COR-L47 (cell line): ENCODE results near the gene COPS7A.
"Not testable (repeated sequence)": the region's sequence is repeated elsewhere in the genome, so short reads cannot be mapped to it uniquely, and the experiment has no call there.

Experiments
- DNase-seq: peaks from one replicate; lab custom pipeline; 2025; lab: John Stamatoyannopoulos, UW

COPS7A gene

GRCh38 chr12:6701078-6701768 lies 22.6 kb upstream of the COPS7A start:
- DNase-seq, result no peak

- no peak for DNase-seq
Measured at GRCh38 chr12:6703631-6704030, 20.2 kb upstream of the COPS7A start.

GRCh38 chr12:6708351-6708750 lies 15.5 kb upstream of the COPS7A start:
- not testable (repeated sequence) for DNase-seq

GRCh38 chr12:6708960-6709394 lies 14.9 kb upstream of the COPS7A start:
- DNase-seq, result no peak

GRCh38 chr12:6716031-6716873 lies 7.6 kb upstream of the COPS7A start:
- not testable (repeated sequence) for DNase-seq

GRCh38 chr12:6716874-6717437 lies 6.9 kb upstream of the COPS7A start:
- DNase-seq, result no peak

GRCh38 chr12:6722863-6723262 lies 983 bp upstream of the COPS7A start:
- DNase-seq, result no peak

GRCh38 chr12:6724409-6724797 lies 557 bp downstream of the COPS7A start:
- DNase-seq, result no peak

- DNase-seq, result no peak
Measured at GRCh38 chr12:6725350-6725749, 1.5 kb downstream of the COPS7A start.

- DNase-seq, result no peak
Measured at GRCh38 chr12:6729186-6729585, 5.3 kb downstream of the COPS7A start.

GRCh38 chr12:6730169-6730568 lies 6.3 kb downstream of the COPS7A start:
- no peak for DNase-seq

- no peak for DNase-seq
Measured at GRCh38 chr12:6734506-6735387, 10.9 kb downstream of the COPS7A start.

- DNase-seq, result peak; percentile 35
Measured at GRCh38 chr12:6735448-6736191, 11.8 kb downstream of the COPS7A start.

GRCh38 chr12:6736754-6737153 lies 12.9 kb downstream of the COPS7A start:
- DNase-seq, result no peak

GRCh38 chr12:6742080-6742479 lies 18.2 kb downstream of the COPS7A start:
- not testable (repeated sequence) for DNase-seq

GRCh38 chr12:6742834-6743233 lies 19.0 kb downstream of the COPS7A start:
- no peak for DNase-seq

GRCh38 chr12:6743300-6743699 lies 19.5 kb downstream of the COPS7A start:
- DNase-seq, result not testable (repeated sequence)

- DNase-seq, result no peak
Measured at GRCh38 chr12:6745741-6746525, 22.1 kb downstream of the COPS7A start.

GRCh38 chr12:6747216-6747615 lies 23.4 kb downstream of the COPS7A start:
- no peak for DNase-seq

- no peak for DNase-seq
Measured at GRCh38 chr12:6748761-6749160, 24.9 kb downstream of the COPS7A start.
